ENCODE measurements around the gene SKOR2.
A peak's percentile ranks its signal among the peaks of the same experiment; 100 is the strongest.

Gene SKOR2

GRCh38 chr18:47251289-47252120 lies at the start of gene SKOR2:
Gene SKOR2, minus strand, starts transcription at chr18:47251660. Its CDS starts 2,477 bp downstream, at chr18:47249183.
- DNase-seq, result no peak

GRCh38 chr18:47296462-47296861 lies 45.0 kb upstream of the SKOR2 start:
- no peak for DNase-seq

- DNase-seq, result no peak
Observed at GRCh38 chr18:47294801-47295200, 43.3 kb upstream of the SKOR2 start.

GRCh38 chr18:47288741-47289140 lies 37.3 kb upstream of the SKOR2 start:
- no peak for DNase-seq

- no peak for DNase-seq
Observed at GRCh38 chr18:47287911-47288585, 36.6 kb upstream of the SKOR2 start.

GRCh38 chr18:47286776-47287410 lies 35.4 kb upstream of the SKOR2 start:
- no peak for DNase-seq

GRCh38 chr18:47285456-47285855 lies 34.0 kb upstream of the SKOR2 start:
- no peak for DNase-seq

GRCh38 chr18:47284721-47285395 lies 33.4 kb upstream of the SKOR2 start:
- DNase-seq, result no peak

- DNase-seq, result no peak
Observed at GRCh38 chr18:47283476-47283875, 32.0 kb upstream of the SKOR2 start.

- DNase-seq, result no peak
Observed at GRCh38 chr18:47280121-47280520, 28.7 kb upstream of the SKOR2 start.

GRCh38 chr18:47274961-47275360 lies 23.5 kb upstream of the SKOR2 start:
- DNase-seq, result peak; percentile 52

GRCh38 chr18:47265197-47265596 lies 13.7 kb upstream of the SKOR2 start:
- no peak for DNase-seq

GRCh38 chr18:47264308-47264700 lies 12.8 kb upstream of the SKOR2 start:
- no peak for DNase-seq

- DNase-seq, result no peak
Observed at GRCh38 chr18:47263430-47264307, 12.2 kb upstream of the SKOR2 start.

GRCh38 chr18:47263150-47263429 lies 11.6 kb upstream of the SKOR2 start:
- DNase-seq, result no peak

- no peak for DNase-seq
Observed at GRCh38 chr18:47262301-47263149, 11.1 kb upstream of the SKOR2 start.

GRCh38 chr18:47261902-47262300 lies 10.4 kb upstream of the SKOR2 start:
- no peak for DNase-seq

GRCh38 chr18:47260924-47261701 lies 9.7 kb upstream of the SKOR2 start:
- DNase-seq, result no peak

GRCh38 chr18:47260120-47260923 lies 8.9 kb upstream of the SKOR2 start:
- DNase-seq, result peak; percentile 52
